DMS79 treated with DMSO at 0.1 percent for 48 hours (cell line): ENCODE measurements around the gene OR4B1.
"Not testable (repeated sequence)": the region's sequence is repeated elsewhere in the genome, so short reads cannot be mapped to it uniquely, and the experiment has no call there.

Experiments used
- DNase-seq: peaks from one replicate; lab custom pipeline; 2025; lab: John Stamatoyannopoulos, UW

OR4B1 gene, protein sequence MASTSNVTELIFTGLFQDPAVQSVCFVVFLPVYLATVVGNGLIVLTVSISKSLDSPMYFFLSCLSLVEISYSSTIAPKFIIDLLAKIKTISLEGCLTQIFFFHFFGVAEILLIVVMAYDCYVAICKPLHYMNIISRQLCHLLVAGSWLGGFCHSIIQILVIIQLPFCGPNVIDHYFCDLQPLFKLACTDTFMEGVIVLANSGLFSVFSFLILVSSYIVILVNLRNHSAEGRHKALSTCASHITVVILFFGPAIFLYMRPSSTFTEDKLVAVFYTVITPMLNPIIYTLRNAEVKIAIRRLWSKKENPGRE

DNA sequence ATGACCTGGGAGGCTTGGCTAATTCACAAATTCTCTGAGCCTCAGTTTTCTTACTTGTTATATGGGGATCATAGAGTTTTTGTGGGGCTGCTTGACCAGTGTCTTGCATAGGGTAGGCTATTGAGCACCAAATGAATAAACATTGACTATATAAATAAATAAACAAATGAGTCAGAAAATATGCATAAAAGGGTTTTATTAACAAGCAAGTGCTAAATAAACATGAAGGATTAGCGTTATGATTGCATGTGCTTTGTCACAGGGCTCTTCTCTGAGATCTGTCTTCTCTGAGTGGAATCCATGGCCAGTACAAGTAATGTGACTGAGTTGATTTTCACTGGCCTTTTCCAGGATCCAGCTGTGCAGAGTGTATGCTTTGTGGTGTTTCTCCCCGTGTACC, at the start of gene OR4B1:
OR4B1 (plus strand) TSS at position 301 of the 400 bp plus-strand sequence; CDS start at position 301, 0 bp downstream.
- no peak for DNase-seq

DNA sequence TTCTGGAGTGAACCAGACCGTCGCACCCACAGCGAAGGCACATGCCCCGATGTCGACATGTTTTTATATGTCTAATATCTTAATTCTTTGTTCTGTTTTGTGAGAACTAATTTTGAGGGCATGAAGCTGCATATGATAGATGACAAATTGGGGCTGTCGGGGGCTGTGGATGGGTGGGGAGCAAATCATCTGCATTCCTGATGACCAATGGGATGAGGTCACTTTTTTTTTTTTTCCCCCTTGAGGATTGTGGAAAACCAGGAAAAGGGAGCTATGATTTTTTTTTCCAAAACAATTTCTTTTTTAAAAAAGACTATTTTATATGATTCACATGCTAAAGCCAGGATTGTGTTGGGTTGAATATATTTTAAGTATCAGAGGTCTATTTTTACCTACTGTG, 49.2 kb upstream of the OR4B1 start:
- no peak for DNase-seq

GRCh38 chr11:48168815-48169214, 47.8 kb upstream of the OR4B1 start:
- no peak for DNase-seq

DNA sequence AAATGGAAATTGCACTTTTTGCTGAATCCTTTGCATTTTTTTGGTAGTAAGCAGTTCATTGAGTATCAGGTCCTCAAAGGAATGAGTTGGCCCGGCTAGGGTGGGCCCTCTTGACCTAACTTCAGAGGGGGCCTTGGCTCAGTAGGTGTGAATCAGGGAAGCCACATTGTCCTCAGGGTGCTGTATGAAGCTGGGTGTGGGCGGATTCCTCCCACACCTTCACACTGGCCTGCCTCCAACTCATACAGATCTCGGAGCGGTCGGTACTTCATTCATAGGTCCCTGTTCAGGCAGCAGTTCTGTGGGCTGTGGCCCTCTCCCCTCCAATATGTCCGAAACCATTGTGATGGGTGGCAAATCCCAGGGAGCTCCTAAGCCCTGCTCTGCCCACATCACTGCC, 47.4 kb upstream of the OR4B1 start:
- no peak for DNase-seq

GRCh38 chr11:48169717-48170116, 46.9 kb upstream of the OR4B1 start:
- DNase-seq, result no peak

DNA sequence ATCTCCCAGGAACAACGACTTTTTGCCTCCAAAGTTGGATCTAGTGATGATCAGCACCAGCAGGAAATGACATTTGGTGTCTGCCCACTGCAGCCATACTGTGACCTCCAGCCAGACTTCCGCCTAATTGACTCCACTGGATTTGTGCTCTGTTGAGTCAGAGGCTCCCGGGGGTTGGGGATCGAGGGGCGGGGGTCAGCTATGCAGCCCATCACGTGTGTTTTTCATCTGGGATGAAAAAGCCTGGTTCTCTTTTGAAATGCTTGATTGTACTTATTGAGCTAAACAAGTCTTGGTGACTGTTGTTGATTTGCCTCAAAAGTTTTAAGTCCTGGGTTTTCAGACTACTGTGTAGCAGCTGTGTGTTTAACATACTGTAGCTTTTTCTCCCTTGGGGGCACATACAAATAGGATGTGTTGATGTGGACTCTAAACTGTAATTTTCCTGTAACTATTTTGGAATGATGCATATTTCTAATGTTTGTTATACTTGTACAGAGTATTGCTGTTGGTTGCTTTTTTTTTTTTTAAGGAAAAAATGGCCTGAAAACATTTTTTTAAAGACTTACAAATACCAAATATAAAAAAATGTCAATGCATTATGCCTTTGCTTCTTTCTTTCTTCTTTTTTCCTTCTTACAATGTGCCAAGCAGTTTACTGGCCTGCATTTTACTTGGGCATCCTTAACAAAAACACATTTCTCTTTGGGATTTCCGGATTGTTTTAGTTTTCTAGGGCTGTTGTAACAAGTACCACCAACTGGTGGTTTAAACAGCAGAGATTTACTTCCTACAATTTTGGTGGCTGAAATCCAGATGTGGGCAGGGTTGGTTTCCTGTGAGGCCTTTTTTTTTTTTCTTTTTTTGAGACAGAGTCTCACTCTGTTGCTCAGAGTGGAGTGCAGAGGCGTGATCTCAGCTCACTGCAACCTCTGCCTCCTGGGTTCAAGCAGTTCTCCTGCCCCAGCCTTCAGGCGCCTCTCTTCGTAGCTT, 46.1 kb upstream of the OR4B1 start:
- DNase-seq, result no peak

DNA sequence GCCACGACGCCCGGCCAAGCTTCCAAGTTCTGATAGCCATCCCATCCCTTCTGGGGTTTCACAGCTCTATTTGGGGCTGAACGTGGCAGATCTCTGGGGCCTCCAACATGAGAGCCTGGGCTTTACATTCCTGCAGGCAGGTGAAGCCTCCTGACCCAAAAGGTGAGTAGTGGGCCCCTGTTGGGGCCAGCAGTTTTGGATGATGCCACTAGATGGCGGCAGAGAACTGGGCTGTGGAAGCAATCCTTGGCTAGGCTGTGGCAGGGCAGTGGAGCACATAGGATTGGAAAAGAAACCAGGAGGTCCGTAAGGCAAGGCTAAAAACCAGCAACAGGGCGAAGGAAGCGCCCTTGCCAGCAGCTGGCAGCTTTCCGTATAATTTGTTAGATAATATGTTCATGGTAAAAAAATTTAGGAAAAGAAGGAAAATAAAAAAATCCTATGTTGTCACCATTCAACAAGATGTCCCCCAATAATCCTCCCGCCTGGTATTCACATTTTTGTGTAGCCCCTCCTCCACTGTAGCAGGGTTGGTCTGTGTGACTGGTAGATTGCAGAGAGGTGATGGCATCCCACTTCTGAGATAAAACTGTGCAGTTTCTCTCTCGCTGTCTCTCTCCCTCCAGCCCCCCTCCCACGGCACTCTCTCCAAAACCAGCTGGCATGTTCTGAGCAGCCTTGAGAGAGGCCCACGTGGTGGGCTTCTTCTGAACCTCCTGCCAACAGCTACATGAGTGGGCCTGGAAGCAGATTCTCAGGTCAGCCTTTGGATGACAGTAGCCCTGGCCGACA, 43.6 kb upstream of the OR4B1 start:
- peak; percentile 52 for DNase-seq

DNA sequence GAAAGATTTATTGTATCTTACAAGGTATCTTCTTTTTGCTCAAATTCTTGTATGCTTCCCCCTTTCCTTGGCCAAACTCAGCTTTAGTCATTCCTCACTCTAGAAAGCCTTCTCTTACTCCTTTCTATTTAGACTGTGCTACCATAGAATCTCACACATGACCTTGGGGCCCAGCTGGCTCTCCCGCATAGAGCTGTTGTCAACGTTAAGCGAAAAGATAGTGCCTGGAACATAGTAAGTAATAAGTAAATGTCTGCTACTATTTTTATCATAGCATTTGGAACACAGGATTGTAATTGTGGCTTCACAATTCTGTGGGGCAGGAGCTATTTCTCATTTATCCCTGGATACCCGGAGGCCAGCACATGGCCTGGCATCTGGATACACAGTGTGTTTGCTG, 38.9 kb upstream of the OR4B1 start:
- DNase-seq, result no peak

DNA sequence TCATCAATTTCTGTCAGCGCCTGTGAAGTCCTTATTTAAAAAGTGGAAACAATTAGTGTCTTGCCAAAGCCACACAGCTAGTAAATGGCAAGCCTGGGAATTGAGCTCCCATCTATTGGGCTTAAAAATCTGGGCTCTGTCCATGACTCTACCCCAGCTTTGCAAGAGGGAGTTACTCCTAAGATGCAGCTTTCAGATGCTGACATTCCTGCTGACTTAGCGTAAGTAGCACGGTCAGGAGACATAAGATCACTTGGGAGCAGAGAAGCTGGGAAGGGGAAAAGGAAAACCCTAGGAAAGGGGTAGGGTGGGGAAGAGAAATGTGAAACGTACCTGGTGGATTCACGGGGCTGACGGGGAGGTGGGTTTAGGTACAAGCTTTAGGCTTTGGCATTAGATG, 36.0 kb upstream of the OR4B1 start:
- no peak for DNase-seq

- DNase-seq, result no peak
These were observed 33.6 kb upstream of the OR4B1 start for GRCh38 chr11:48182860-48183526.

DNA sequence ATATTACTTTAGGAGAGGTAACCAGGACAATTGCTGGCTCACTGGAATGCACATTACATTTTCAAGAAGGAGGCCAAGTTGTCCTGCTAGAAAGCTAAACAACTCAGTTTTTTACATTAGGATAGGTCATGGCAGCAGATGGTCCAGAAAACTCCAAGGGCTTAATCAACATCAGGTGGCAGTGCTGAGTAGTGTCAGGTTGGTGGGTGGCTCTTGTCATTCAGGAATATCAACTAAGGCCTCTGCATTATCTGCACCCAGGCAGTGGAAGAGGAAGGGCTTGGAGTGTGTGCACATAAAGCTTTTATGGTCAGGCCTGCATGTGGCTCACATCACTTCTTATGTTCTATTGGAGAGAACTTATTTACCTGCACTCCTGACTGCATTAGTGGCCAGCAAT, 32.2 kb upstream of the OR4B1 start:
- DNase-seq, result no peak

GRCh38 chr11:48190906-48191654, 25.5 kb upstream of the OR4B1 start:
- DNase-seq, result peak; percentile 10

GRCh38 chr11:48193876-48194275, 22.7 kb upstream of the OR4B1 start:
- no peak for DNase-seq

GRCh38 chr11:48207881-48208280, 8.7 kb upstream of the OR4B1 start:
- no peak for DNase-seq

DNA sequence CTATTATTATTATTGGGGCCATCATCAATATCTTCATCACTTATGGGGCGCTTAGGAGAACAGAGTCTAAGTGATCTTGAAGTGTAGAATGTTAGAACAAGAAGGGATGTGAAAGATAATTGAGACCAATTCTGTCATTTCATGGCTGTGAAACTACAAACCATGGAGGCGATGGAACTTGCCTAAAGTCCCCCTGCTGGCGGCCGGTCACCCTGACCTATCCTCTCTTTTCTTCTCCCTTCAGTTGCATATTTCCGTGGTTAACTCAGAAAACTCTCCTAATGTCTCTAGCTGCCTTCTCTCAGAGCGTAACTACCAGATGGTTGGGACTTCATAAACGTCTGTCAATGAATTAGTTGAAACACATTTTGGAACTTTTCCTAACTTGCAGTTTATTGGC, 6.6 kb upstream of the OR4B1 start:
- DNase-seq, result no peak

- no peak for DNase-seq
These were observed 12.2 kb downstream of the OR4B1 start for GRCh38 chr11:48228761-48229160.

- not testable (repeated sequence) for DNase-seq
These were observed 13.4 kb downstream of the OR4B1 start for GRCh38 chr11:48230057-48230456.

- no peak for DNase-seq
These were observed 21.1 kb downstream of the OR4B1 start for GRCh38 chr11:48237727-48238126.

GRCh38 chr11:48242501-48242900, 25.9 kb downstream of the OR4B1 start:
- no peak for DNase-seq

DNA sequence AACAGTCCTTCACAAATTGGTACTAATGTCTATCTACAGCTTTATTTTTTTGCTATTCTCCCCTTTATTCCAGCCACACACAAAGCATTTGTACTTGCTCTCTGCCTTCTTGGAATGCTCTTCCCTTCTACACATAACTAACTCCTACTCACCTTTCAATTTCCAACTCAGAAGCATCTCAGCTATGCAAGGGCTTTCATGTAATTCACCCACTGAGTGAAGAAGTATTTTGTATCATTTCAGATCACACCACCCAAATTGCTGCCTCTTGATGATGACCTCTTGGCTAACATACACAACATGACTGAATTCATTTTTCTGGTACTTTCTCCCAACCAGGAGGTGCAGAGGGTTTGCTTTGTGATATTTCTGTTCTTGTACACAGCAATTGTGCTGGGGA, 28.2 kb downstream of the OR4B1 start, which contains the start of gene OR4X2:
OR4X2 (plus strand) TSS at position 301 of the 400 bp plus-strand sequence; CDS start at position 301, 0 bp downstream.
- no peak for DNase-seq

- no peak for DNase-seq
These were observed 32.3 kb downstream of the OR4B1 start for GRCh38 chr11:48248902-48249301.
